Glomerular visceral epithelial cell (primary cell): ENCODE results near the gene RASGRP2.
A peak's percentile ranks its signal among the peaks of the same experiment; 100 is the strongest.

ENCODE experiments used
- DNase-seq: peaks from one replicate; pipeline ENCODE4 v3.0.0-alpha.2; 2016; ENCODE audit errors: extremely low spot score

Gene RASGRP2

GRCh38 chr11:64743591-64744543 is at the start of gene RASGRP2:
TSS of gene RASGRP2 (minus strand) at chr11:64744142. CDS start at chr11:64742866, 1,276 bp downstream.
- DNase-seq: peak; percentile 26

DNA sequence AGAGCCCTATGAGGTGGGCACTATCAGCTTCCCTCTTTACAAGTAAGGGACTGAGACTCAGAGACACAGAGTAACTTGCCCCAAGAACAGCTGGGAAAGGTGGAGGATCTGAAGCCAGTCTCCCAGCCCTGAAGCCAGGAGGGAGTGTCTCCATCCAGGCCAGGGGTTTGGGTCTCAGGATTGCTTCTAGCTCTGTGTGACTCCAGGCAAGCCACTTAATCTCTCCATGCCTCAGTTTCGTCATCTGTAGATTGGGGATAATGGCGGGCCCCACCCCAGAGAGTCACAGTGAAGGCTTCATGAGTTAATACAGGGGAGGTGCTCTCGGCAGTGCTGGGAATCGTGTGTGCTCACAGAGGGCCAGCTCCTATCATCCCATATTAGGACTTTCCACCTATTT is 48.5 kb upstream of the RASGRP2 start:
- no peak for DNase-seq

DNA sequence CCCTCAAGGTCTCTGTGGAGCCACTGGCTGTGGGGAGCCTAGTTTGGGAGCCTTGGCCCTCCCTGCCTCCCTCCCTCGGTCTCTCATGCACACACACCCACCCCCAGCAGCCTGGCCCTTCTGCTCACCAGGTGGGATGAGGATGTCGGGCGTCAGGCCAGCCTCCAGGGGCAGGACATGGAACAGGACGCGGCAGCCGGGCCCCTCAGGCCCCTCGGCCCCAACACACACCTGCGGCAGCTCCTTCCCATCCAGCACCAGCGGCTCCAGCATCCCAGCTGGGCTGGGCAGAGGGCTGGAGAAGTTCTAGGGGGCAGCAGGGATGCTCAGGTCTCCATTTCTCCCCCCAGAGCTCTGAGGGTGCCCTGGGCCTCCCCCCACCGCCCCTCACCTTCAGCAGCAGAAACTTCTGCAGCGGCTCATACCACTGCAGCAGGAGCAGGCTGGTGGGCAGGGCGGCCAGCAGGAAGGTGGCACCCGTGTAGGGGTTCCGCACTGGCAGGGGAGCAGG is 47.9 kb upstream of the RASGRP2 start:
- no peak for DNase-seq

GRCh38 chr11:64790205-64791095 is 46.5 kb upstream of the RASGRP2 start:
- no peak for DNase-seq

- DNase-seq: no peak
Observed at GRCh38 chr11:64789331-64790204, 45.6 kb upstream of the RASGRP2 start.

- no peak for DNase-seq
Observed at GRCh38 chr11:64788321-64789215, 44.6 kb upstream of the RASGRP2 start.

DNA sequence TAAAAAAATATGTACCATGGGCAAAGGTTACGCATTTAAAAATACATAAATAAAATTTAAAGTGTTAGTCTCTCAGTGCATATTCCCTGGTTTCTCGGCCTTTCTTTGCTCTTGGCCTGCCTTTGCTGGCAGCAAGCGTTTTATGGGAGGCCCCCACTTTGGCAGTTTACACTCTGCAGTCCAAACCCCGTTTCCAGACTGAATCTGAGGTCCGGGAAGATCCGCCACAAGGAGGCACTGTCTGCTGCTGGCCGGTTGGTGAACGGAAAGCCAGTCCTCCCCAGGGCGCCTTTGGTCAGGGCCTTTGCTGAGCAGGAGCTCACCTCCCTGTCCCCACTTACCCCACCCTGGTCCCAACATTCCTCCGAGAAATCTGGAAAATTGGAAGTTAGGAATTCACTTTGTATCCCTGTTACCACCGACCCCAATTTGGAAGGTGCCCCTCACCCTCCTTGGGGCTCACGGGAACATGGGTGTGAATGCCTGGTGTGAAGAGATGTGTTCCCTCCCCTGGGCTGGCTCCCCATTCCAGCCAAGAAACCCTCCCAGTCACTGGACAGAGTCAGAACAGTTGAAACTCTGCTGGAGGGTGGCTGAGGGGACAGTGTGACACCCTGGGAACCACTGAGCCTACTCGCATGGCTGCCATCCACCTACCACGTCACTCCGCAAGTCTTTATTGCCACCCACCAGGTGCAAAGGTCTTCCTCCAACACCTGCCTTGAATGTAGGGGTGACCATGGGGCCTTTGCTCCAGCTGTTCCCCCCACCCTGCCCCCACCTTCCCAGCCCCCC is 43.8 kb upstream of the RASGRP2 start:
- peak; percentile 36 for DNase-seq

DNA sequence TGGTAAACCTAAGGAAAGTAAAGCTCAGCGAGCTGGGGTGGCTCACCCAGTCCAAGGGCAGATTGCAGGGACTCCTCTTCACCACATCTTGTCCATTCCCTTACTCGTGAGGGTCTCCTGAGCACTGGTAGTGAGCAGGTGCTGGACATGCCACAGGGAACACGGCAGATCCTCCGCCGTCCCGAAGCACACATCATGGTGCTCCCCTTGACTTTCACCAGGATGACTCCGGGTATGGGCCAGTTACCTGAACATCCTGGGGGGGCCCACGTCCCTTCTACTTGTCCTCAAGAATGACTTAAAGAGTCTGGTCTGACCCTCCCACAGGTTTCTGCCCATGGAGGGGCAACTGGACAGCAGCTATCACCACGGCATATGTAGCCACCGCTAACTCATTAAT is 42.4 kb upstream of the RASGRP2 start:
- DNase-seq: no peak

GRCh38 chr11:64784813-64785581 is 41.1 kb upstream of the RASGRP2 start:
- DNase-seq: no peak

- DNase-seq: peak; percentile 100
Observed at GRCh38 chr11:64778473-64779298, 34.7 kb upstream of the RASGRP2 start, which contains the start of gene SF1. TSS of gene SF1 (minus strand) at chr11:64778542. CDS start at chr11:64778392, 150 bp downstream.

- DNase-seq: no peak
Observed at GRCh38 chr11:64778223-64778472, 34.2 kb upstream of the RASGRP2 start.

DNA sequence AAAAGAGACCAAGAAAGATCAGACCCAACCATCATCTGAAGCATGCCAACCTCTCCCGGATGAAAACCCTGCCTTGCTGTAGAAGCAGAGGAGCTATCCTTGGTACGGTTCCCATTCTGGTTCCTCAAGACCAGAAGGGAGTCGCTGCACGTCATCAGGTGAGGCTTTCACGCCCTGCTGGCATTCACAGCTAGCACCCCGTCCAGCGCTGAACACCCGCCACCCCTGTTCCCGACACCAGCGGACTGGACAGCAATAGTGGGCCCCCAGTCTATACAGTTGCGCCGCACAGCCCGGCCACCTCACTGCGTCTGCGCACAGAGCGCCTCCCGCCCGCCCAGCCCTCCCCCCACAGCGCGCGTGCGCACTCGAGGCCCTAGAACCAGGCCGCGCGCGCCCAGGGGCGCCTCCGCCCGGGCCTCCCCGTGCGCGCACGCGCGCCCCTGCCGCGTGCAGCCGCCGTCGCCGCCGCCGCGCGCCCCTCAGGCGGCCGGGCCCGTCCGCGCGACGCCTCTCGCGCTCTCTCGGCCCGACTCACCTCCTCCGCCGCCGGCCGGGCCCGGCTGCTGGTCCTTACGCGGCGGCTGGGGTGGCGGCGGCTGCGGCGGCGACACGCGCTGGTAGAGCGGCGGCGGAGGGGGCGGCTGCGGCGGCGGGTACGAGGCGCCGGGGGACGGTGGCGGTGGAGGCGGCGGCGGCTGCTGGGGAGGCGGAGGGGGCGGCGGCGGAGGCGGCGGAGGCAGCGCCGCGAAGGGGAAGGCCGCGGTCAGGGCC is 33.7 kb upstream of the RASGRP2 start:
- peak; percentile 81 for DNase-seq

DNA sequence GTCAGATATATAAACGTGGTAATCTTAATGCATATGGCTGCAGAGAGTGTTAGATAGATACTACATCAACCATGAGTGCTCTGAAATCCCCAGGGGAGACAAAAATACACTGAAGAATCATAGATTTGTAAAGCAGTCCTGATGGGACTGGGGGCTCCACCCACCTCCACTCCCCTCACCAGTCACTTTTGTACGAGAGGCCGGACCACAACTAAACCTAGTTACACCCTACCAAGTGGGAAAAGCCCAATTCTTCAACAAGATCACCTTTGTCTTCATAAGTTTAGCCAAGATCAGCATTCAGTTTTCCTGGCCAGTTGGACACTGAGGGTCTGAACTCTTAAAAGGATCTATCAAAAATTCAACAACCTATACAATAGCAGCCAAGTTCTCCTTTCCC is 32.9 kb upstream of the RASGRP2 start:
- no peak for DNase-seq

- DNase-seq: no peak
Observed at GRCh38 chr11:64776425-64776824, 32.5 kb upstream of the RASGRP2 start.

- DNase-seq: no peak
Observed at GRCh38 chr11:64774144-64774543, 30.2 kb upstream of the RASGRP2 start.

GRCh38 chr11:64772303-64773018 is 28.5 kb upstream of the RASGRP2 start:
- DNase-seq: no peak
